A549 (cell line): ENCODE results near the gene ANKRD40.

ENCODE experiments used
- CEBPB ChIP-seq, 2 experiments: fragments of >200 bp in 1 of 2; sonication (Bioruptor Twin) in 1 of 2; formaldehyde crosslinking in 1 of 2; IDR thresholded peaks; 2 replicates each; pipeline ENCODE4 v1.6.1; 2012 to 2016
- POLR2A ChIP-seq: IDR thresholded peaks from 2 replicates; pipeline ENCODE4 v1.6.1; 2012; ENCODE audit warnings: mild to moderate bottlenecking, low read length
- TF ChIP-seq, protein P1 (sequence below): IDR thresholded peaks from 2 replicates; pipeline ENCODE4 v1.6.1; 2012

DNA sequence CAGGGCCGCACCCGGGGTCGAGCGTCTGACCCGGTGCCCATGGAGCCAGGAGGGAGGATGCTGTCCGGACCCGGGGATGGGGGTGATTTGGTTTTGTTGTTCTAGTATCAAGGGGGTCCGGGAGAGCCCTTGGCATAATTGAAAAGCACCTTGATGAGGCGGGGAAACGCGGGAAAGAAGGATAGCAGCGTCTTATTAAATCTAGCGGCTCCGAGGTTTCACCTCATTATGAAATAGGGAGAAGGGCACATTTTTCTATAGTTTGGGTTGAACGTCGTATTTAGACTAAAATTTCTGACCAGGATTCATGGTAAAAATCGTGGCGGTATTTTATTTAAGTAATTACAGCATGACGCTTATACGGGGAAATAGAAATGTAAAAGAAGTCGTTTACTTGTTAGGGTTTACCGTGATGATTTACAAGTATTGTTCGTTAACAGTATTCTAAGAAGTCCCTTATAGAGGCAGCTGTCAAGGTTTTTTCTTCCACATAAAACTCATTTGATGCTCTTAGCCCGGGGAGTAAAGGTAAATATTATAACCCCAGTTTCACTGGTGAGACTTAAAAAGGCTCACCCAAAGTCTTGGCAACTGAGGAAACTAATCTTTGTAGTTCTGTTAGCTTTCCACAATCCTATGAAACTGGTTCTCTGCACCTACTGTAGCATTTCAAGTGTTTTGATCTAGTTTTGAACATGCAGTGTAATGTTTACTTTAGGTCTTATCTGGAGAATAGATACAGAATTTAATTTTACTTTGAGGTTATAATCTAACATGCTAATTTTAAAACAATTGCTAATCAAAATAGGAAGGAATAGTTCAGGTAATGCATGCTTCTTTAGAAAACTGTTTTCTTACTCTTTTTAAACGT, 12.4 kb upstream of the ANKRD40 start:
- TF ChIP-seq, protein P1, sequence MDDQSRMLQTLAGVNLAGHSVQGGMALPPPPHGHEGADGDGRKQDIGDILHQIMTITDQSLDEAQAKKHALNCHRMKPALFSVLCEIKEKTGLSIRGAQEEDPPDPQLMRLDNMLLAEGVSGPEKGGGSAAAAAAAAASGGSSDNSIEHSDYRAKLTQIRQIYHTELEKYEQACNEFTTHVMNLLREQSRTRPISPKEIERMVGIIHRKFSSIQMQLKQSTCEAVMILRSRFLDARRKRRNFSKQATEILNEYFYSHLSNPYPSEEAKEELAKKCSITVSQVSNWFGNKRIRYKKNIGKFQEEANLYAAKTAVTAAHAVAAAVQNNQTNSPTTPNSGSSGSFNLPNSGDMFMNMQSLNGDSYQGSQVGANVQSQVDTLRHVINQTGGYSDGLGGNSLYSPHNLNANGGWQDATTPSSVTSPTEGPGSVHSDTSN, result no peak
- TF ChIP-seq POLR2A (no peak), CEBPB (IDR thresholded peaks at IDR 0.05) (no peak)
